GM11168 (cell line): ENCODE data around the gene EPPIN.

Source experiments
- in situ Hi-C: fragments of 300-500 bp; cut with MboI; formaldehyde crosslinking; loops from one replicate; pipeline ENCODE4 v1.12.0; 2022; ENCODE audit warnings: low sequenced_read_pairs; ENCODE audit not compliant: unreplicated experiment

EPPIN gene

DNA sequence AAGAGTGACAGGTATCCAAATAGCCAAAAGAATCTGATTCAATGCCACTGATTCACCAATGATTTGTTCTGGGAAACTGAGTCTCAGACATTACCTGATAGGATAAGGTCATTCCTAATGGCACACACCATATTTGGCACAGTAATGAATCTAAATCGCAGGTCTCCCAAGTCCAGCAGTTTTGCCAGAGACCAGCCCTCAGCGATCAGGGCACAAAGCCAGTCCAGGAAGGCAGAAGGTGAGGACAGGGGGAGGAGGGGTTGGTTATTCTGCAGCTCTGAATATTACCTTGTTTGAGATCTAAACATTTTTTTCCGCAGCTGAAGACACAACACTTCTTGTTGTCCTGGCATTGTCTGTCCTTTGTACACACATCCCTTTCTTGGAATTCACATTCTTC, 1.9 kb downstream of the EPPIN start:
- in situ Hi-C loops, result no loop called here

DNA sequence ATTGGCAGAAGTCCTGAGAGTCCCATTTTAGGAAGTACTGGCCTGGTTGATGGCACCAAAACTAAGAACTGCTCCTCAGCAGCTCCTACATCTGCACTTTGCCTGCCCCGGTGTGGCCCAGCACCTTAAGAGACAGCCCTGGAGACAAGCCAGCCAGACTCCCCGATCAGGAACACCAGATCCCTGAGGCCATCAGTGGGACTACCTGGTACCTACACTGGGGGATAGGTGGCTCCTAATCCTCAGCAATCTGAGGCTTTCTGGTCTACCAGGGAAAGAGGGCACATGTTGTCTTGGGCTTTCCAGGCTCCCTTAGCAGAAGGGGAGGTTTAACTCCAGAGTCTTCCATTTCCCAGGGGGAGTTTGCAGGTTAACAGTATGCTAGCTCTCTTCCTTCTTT, 7.8 kb downstream of the EPPIN start, which contains the start of gene WFDC6:
Gene WFDC6, minus strand, starts transcription at position 101 of the 400 bp plus-strand sequence. Its CDS starts 75 bp downstream, at position 26.
- in situ Hi-C loops, result no loop called here

DNA sequence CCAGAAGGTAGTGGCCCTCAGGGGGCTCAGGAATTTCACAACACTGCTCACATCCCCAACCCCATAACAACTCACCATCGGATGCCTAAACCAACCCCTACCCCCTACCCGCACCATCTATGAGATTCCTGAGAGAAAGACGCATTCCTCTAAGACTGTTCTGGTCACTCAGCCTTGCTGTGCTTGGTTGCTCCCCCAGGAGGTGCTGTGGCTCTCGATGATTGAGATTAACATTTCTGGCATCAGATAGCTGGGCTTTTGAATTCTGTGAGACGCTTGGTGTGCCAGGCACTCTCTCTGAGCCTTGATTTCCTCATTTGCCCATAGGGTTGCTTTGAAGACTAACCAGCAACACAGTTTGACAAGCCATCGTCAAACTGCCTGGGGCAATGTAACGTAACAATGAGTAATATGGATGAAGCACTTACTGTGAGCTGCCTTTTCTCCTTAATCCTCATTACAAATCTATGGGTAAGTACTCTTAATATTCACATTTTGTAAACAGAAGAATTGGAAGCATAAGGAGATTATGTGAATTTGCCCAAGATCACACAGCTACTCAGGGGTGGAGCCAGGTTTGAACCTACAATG, 8.9 kb downstream of the EPPIN start:
- in situ Hi-C loops, result no loop called here

DNA sequence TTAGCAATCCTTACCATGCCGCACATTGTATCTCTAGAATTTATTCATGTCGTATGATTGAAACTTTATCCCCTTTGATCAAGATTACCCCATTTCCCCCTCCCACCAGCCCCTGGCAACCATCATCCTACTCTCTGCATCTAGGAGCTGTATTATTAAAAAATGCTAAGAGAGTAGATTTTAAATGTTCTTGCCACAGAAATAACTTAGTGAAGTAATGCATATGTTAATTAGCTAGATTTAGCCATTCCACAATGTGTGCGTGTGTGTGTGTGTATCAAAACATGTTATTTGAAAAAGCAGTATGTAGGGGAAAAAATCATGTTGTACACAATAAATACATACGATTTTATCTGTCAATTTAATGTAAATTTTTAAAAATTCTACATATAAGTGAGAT, 19.9 kb downstream of the EPPIN start:
- in situ Hi-C loops, result no loop called here

DNA sequence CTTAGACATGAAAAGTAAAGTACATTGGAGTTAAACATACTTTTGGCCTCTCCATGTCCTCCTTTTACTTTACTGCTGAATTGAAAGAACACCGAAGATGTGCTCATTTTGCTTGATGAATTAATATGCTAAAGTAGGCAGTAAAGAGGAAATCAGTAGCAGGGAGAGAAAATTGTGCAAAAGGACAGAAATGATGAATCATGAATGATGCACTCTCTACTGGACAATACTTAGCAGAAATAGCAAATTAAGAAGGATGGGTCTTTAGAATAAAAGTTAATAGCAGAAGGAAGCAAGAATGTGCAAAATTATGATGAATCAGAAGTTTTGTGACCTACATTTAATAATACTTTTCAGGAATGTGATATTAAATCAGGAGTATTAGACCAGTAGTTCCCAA, 23.4 kb downstream of the EPPIN start:
- in situ Hi-C loops, result no loop called here

DNA sequence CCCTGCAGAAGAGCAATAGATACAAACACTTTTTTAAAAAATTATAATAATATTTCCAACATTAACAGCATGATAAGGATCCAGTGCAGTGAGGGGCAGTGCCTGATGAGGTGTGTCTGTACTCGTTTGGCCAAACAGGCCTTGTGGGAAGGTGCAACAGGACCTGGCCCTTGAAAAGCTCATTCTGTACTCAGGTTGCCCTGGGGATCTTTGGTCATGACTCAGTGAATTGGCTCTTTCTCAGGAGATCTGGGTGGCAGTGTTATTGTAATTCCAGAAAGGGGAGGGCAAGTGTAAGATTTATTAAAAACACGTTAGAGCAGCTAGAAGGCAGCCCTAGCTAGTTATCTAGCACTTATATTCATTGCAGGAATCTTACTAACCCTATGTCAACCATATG, 28.9 kb downstream of the EPPIN start:
- in situ Hi-C loops, result no loop called here

DNA sequence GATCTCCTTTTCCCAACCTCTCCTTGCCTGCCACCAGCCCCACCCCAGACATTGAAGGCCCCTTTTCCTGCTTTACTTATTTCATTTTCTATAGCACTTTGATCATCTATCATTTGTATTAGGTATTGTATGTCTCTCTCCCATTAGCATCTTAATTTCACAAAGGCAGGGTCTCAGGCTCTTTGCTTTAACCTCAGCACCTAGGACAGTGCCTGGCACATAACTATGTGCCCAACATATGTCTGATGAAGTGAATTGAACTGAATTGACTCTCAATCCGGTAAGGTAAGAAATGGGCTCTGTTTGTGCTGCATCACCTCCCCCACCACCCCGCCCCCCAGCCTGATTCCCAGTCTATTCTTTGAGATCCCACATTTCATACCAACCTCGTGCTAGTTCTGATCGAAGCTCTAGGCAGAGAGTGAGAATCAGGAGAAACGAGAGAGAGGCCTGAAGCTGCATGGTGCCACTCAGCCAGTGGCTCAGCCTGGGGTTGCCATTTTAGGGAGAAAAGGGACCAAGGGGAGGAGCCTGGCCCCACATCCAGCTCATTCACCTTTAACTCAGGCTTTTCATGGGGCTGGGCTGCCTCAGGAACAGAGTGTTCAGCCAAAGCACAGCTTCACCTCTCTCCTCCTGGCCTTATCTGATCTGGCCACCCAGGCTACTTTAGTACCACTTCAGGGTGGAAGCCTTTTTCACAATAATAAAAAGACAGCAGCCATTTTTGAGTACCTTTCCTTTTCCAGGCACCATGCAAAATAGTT, 31.9 kb downstream of the EPPIN start, which contains the start of gene SPINT3:
Gene SPINT3, minus strand, starts transcription at position 476 of the 767 bp plus-strand sequence. Its CDS starts 14 bp downstream, at position 462.
- in situ Hi-C loops, result no loop called here

DNA sequence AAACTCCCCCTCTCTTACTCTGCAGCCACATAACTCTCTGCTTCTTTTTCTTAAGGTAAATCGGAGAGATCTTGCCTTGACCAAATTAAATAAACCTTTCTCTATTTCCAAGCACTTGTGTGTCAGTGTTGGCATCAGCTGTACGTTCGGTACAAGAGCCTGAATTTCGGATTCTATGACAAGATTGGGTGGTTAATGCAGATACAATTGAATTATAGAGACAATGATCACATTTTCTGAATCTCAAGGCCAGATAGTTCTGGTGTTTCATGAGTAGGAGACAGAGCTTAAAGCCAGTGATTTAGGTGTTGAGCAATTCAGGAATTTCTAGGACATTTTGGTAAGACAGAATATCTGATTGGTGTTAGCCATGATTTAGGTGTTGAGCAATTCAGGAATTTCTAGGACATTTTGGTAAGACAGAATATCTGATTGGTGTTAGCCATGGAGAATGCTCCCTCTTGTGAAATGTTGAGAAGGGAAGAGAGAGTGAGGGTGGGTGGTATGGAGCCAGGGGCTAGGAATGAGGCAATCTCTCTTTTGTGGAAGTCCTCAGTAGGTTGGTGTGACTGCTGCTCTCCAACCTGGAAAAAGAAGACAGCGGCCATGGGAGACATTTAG, 36.8 kb downstream of the EPPIN start:
- in situ Hi-C loops, result no loop called here

DNA sequence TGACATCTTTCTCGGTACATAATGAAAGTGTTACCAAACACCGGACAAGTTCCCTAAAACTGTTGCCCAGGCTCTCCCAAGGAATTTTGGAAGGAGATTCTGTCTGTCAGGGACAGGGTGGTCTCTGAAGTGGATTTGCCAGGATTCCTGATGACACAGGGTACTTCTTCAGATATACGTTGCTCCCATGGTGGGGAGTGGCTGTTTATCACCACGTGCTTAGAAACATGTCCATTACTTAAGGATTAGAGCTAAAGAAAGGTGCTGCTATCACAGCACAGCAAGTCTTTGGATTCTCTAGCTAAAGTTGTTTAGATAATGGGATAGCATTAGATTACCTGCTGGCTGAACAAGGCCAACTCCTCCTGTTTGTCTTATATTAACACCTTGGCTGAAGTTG, 38.1 kb downstream of the EPPIN start:
- in situ Hi-C loops, result no loop called here

DNA sequence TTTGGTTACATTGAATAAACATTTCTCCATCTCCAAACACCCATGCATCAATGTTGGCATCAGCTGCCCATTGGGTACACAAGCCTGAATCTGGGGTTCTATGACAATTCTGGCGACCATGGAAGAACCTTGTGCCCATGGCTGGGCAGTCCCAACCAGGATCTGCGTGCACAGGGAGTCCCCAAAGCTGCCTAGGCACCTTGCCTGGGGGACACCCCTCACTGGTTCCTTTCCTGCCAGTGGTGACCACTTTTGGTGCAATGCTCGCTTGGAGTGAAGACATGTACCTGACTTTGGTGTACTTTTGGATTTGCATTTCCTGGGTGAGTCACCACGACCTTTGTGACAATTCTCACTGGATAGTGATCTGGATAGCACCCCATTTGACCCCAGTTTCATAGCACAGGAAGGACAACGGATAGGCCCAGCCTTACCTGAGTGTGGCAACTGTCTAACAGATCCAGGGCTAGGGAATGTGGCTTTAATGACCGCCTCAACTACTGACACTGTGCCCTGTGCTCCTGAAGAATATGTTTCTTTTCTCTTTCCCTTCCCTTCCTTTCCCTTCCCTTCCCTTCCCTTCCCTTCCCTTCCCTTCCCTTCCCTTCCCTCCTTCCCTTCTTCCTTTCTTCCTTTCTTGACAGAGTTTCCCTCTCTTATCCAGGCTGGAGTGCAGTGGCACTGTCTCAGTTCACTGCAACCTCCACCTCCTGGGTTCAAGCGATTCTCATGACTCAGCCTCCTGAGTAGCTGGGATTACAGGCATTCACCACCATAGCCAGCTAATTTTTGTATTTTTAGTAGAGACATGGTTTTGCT, 38.9 kb downstream of the EPPIN start:
- in situ Hi-C loops, result no loop called here

DNA sequence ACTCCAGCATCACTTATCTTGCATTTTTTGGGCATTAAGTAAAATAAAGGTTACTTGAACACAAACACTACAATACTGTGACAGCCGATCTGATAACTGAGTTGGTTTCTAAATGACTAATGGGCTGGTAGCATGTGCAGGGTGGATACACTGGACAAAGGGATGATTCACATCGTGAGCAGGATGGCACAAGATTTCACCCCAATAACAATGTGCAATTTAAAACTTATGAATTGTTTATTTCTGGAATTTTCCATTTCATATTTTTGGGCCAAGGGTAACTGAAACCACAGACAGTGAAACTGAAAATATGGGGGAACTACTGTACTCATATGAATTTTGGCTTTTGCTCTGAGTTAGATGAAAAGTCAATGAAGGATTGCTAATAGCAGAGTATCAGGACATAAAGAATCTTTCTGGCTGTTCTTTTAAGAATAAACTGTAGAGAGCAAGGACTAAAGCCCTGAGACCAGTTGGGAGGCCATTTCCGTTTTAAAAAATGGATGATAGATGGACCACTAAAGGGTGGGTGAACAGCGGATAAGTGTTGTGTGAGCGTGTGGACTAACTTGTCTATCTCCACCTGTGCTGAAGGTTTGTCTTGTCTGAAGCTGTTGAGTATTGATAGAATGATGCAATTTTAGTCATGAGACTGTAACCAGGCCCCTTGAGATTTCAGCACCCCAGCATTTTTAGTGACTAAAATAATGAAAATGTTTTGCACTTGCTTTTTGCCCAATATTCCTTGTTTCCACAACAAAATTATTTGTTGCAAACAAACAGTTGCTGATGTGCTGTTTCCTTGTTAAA, 40.0 kb downstream of the EPPIN start:
- in situ Hi-C loops, result no loop called here

DNA sequence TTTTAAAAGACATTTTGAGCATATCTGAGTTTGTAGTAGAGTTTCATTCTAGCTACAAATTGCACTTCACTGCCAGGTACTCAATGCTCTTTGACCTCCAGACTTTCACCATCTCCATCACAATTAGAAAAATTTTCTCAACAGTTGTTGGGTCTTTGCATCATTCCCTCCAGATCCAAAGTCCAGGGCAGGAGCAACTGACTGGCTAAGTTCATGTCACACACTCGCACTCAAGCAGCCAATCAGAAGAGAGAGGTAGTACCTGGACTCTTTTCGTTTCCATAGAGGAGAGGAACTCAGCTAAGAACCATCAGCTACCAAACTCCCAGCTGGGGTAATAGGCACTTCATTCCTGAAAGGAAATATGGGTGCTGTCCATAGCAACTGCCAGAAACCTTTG, 40.8 kb downstream of the EPPIN start:
- in situ Hi-C loops, result no loop called here

DNA sequence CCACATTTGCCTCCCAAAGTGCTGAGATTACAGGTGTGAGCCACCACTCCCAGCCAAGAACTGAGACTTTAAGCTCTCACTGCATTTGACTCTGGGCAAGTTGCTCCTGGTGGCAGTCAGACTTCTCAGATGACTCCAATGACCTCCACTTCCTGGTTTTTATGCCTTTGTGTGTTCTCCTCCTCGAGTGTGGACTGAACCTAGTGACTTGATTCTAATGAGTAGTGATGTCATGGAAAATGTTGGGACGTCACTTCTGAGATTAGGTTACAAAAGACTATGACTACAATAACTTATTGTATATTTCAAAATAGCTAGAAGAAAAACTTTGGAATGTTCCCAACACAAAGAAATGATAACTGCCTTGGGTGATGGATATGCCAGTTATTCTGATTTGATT, 43.8 kb downstream of the EPPIN start:
- in situ Hi-C loops, result no loop called here

DNA sequence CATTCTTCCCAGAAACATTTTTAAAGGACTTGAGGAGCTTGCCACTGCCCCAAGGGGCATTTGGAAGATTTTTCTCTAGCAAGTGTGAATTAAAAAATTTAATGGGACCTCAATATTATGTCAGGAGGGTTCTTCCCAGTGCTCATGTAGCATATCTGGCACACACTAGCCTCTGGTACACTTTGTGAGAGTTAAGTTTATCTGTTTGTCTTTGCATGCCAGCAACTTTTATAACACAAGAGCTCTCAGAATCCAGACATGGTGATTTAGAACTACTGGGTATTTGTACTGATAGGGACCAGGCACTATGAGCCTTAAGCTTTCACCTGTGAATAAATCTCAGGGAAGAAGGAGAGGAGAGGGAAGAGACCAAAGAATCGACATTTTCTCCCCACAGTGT, 44.6 kb downstream of the EPPIN start:
- in situ Hi-C loops, result no loop called here

DNA sequence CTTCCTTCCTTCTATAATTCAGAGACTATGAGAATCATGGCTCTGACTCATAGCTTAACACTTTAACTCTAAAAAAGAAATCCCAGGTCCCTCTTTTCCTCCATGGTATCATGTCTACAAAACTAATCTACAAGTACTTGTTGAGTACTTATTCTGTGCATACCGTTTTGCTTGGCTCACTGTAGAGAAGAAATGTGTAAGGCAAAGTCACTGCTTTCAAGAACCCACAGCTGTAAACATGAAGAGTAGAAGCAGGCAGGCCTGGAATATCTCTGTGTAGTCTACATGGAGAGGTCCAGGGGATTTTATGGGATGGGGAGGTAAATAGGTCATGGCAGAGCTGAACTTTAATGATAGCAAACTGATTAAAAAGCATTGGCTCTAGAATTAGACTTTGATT, 45.6 kb downstream of the EPPIN start:
- in situ Hi-C loops, result no loop called here

DNA sequence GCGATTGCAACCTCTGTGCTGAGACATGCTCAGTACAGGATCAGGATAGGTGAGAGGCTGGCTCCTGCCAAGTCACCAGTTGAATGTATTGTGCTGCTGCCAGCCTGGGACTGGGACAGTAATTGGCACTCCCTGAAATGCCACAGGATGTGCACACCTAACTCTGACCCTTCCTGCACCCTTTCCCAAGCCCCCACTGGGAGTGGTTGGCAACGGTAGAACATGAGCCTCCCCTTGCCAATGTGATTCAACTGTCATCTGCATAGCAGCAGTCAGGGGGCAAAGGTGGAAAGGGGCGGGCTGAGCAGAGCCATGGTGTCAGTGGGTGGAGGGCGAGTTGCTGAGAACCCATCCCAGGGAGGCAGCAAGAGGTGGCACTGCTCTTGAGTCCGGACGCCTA, 47.2 kb downstream of the EPPIN start:
- in situ Hi-C loops, result no loop called here

DNA sequence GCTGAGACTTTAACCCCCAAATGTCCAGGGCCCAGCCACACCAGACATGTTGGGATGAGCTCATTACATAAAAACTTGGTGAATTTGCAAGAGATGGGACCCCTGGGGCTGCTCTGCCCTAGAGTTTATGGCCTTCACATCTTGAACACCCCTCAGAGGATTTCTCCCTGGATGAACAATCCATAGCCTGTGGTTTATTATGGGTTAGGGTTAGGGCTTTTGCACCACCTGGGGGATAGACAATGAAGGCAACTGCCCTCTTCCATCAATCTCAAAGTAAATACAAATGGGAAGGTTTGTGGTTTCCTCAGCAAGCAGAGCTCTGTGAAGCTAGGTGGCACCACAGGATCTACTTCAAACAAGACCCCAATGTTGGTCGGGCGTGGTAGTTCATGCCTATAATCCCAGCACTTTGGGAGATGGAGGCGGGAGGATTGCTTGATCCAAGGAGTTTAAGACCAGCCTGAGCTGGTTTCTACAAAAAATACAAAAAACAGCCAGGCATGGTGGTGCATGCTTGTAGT, 49.2 kb downstream of the EPPIN start:
- in situ Hi-C loops, result no loop called here

DNA sequence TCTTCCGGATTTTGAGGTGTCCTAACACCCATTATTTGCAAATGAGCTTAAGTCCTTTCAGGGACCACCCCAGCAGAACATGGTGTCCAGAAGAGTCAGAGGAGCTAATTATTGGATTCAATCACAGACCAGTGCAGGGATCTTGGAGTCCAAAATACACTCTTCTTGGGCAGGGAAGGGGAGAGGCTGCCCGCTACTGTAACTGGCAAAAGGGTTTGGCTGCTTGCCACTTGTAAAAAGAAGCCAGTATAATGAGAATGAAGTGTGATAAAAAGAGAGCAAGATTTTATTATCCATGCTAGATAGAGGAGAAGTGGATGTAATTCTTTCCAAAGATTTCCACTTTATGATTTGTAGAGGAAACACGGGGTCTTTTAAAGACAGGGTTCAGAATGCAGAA, 51.0 kb downstream of the EPPIN start:
- in situ Hi-C loops, result no loop called here

DNA sequence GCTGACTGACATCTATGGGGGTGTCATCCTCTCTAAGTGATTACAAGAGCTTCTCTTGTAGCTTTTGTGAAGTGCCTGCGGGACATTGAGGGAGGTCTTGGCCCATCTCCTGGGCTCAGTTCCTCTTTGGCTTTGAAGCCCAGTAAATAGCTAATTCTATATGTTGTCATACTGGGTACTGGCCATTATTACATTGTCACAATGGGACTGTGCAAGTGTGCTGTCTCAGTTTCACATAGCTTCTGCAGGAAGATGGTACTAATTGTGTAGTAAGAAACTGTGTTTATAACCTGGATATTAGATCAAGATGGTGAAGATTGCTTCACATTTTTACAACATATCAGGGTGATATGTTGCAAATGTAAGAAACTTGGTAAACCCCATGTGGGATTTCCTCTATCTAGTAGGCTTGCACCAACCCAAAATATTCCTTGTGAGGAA, 51.7 kb downstream of the EPPIN start:
- in situ Hi-C loops, result no loop called here
